HEK293 (cell line): ENCODE results near the gene HNRNPC.

ENCODE experiments used
- KLF10 ChIP-seq: fragments of 450-650 bp; IDR thresholded peaks from 2 replicates; pipeline ENCODE4 v1.5.1; 2018; ENCODE audit warnings: missing biosample characterization, mild to moderate bottlenecking, missing genetic modification characterization
- KLF17 ChIP-seq: fragments of 450-650 bp; formaldehyde crosslinking; IDR thresholded peaks from 2 replicates; pipeline ENCODE4 v1.5.1; 2016; ENCODE audit warnings: missing biosample characterization, missing genetic modification characterization
- KLF8 ChIP-seq: fragments of 450-650 bp; formaldehyde crosslinking; IDR thresholded peaks from 2 replicates; pipeline ENCODE4 v1.5.1; 2016; ENCODE audit warnings: missing biosample characterization, missing genetic modification characterization
- MZF1 ChIP-seq: fragments of 450-650 bp; formaldehyde crosslinking; IDR thresholded peaks from 2 replicates; pipeline ENCODE4 v1.5.1; 2017; ENCODE audit warnings: missing biosample characterization, missing genetic modification characterization, borderline replicate concordance
- ZBTB11 ChIP-seq: fragments of 450-650 bp; formaldehyde crosslinking; conservative IDR thresholded peaks from 2 replicates; pipeline ENCODE4 v1.5.1; 2016; ENCODE audit warnings: low read depth, missing biosample characterization, missing genetic modification characterization
- ZBTB48 ChIP-seq: fragments of 450-650 bp; formaldehyde crosslinking; IDR thresholded peaks from 2 replicates; pipeline ENCODE4 v1.5.1; 2016; ENCODE audit warnings: missing biosample characterization, missing genetic modification characterization
- ZNF416 ChIP-seq: fragments of 450-650 bp; formaldehyde crosslinking; IDR thresholded peaks from 2 replicates; pipeline ENCODE4 v1.5.1; 2016; ENCODE audit warnings: missing biosample characterization, missing genetic modification characterization
- ZNF692 ChIP-seq: fragments of 450-650 bp; formaldehyde crosslinking; IDR thresholded peaks from 2 replicates; pipeline ENCODE4 v1.5.1; 2016; ENCODE audit warnings: missing biosample characterization, missing genetic modification characterization
- ZSCAN16 ChIP-seq: fragments of 450-650 bp; formaldehyde crosslinking; IDR thresholded peaks from 2 replicates; pipeline ENCODE4 v1.5.1; 2016; ENCODE audit warnings: missing biosample characterization, missing genetic modification characterization
- TF ChIP-seq, protein P1 (sequence below): fragments of 450-650 bp; formaldehyde crosslinking; IDR thresholded peaks from 2 replicates; pipeline ENCODE4 v1.5.1; 2016; ENCODE audit warnings: missing biosample characterization, missing genetic modification characterization
- TF ChIP-seq, protein P2 (sequence below): fragments of 450-650 bp; formaldehyde crosslinking; IDR thresholded peaks from 2 replicates; pipeline ENCODE4 v1.5.1; 2016; ENCODE audit warnings: missing biosample characterization, missing genetic modification characterization
- TF ChIP-seq, protein P3 (sequence below): sonication (generic); formaldehyde crosslinking; IDR thresholded peaks from 2 replicates; pipeline ENCODE4 v1.8.1; 2022; ENCODE audit warnings: mild to moderate bottlenecking, moderate library complexity, missing genetic modification reagents
- TF ChIP-seq, protein P4 (sequence below): fragments of 450-650 bp; formaldehyde crosslinking; IDR thresholded peaks from 2 replicates; pipeline ENCODE4 v1.5.1; 2016; ENCODE audit warnings: missing biosample characterization, missing genetic modification characterization

HNRNPC gene

DNA sequence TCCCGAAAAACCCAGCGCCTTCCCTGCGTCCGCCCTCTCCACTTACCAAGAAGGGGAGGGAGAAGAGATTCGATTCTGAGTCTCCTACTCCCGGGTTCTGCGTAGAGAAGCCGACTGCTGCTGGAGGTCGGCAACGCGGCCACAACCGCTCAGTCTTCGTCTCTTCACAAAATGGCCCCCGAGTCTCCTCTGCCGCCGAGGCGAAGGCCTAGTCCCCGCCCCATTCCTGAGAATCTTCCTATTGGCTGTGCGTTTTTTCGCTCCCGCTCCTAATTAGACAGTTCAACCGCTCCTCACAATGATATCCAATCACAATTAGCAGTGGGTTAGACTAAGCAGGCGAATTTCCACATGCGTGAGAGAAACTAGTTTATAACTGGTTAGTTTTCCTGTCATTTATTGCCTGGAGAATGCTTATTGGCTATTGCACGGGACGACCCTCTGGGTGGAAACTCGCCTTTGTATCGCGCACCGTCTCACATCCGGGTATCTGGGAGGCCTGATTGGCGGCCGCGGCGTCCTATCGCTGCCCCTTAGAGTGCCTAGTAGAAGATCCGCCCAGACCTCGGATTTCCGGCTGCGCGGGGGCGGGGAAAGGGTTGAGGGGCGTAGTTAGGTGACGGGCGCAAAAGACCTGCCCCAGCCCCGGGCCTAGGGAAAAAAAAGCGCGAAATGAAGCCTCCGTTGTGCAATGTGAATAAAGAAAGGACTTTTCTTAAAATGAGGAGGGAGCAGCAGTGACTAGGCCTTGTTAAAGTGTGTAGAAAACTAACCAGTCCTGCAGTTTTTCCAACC, at the start of gene HNRNPC (continued):
- TF ChIP-seq ZBTB48 (tag by site-specific recombination), result no peak
- no peak for TF ChIP-seq KLF17 (tag by site-specific recombination)
- no peak for TF ChIP-seq ZNF416 (tag by site-specific recombination)
- peak; percentile 66; the same call in 1 of the 2 replicates for TF ChIP-seq KLF8
- TF ChIP-seq, protein P1, sequence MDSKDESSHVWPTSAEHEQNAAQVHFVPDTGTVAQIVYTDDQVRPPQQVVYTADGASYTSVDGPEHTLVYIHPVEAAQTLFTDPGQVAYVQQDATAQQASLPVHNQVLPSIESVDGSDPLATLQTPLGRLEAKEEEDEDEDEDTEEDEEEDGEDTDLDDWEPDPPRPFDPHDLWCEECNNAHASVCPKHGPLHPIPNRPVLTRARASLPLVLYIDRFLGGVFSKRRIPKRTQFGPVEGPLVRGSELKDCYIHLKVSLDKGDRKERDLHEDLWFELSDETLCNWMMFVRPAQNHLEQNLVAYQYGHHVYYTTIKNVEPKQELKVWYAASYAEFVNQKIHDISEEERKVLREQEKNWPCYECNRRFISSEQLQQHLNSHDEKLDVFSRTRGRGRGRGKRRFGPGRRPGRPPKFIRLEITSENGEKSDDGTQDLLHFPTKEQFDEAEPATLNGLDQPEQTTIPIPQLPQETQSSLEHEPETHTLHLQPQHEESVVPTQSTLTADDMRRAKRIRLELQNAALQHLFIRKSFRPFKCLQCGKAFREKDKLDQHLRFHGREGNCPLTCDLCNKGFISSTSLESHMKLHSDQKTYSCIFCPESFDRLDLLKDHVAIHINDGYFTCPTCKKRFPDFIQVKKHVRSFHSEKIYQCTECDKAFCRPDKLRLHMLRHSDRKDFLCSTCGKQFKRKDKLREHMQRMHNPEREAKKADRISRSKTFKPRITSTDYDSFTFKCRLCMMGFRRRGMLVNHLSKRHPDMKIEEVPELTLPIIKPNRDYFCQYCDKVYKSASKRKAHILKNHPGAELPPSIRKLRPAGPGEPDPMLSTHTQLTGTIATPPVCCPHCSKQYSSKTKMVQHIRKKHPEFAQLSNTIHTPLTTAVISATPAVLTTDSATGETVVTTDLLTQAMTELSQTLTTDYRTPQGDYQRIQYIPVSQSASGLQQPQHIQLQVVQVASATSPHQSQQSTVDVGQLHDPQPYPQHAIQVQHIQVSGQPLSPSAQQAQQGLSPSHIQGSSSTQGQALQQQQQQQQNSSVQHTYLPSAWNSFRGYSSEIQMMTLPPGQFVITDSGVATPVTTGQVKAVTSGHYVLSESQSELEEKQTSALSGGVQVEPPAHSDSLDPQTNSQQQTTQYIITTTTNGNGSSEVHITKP, result peak; percentile 41; the same call in 1 of the 2 replicates
- TF ChIP-seq ZSCAN16, result no peak
- TF ChIP-seq KLF10, result 0 out of 2 replicates have a peak, but pooled peaks have one; percentile 25
- no peak for TF ChIP-seq MZF1 (tag by site-specific recombination)
- TF ChIP-seq, protein P2, sequence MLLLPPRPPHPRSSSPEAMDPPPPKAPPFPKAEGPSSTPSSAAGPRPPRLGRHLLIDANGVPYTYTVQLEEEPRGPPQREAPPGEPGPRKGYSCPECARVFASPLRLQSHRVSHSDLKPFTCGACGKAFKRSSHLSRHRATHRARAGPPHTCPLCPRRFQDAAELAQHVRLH (tag by site-specific recombination), result peak; percentile 74
- 0 out of 2 replicates have a peak, but pooled peaks have one; percentile 27 for TF ChIP-seq ZBTB11 (tag by site-specific recombination)
- TF ChIP-seq, protein P3, sequence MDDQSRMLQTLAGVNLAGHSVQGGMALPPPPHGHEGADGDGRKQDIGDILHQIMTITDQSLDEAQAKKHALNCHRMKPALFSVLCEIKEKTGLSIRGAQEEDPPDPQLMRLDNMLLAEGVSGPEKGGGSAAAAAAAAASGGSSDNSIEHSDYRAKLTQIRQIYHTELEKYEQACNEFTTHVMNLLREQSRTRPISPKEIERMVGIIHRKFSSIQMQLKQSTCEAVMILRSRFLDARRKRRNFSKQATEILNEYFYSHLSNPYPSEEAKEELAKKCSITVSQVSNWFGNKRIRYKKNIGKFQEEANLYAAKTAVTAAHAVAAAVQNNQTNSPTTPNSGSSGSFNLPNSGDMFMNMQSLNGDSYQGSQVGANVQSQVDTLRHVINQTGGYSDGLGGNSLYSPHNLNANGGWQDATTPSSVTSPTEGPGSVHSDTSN (CRISPR knock-in tag), result peak; percentile 95
- TF ChIP-seq, protein P4, sequence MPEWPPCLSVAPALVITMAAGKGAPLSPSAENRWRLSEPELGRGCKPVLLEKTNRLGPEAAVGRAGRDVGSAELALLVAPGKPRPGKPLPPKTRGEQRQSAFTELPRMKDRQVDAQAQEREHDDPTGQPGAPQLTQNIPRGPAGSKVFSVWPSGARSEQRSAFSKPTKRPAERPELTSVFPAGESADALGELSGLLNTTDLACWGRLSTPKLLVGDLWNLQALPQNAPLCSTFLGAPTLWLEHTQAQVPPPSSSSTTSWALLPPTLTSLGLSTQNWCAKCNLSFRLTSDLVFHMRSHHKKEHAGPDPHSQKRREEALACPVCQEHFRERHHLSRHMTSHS (tag by site-specific recombination), result no peak
- peak; percentile 67 for TF ChIP-seq ZNF692 (tag by site-specific recombination)
